VCaP (cell line): Measurements from ENCODE around the gene SNAI3.

Experiments used
- H3K27ac ChIP-seq: fragments of 450-650 bp; 2 replicates; pipeline ENCODE4 v1.5.1; 2017
- TF ChIP-seq, protein P1 (sequence below): fragments of 450-650 bp; conservative IDR thresholded peaks from 2 replicates; pipeline ENCODE4 v1.5.1; 2017; ENCODE audit warnings: mild to moderate bottlenecking, moderate library complexity

The SNAI3 gene

DNA sequence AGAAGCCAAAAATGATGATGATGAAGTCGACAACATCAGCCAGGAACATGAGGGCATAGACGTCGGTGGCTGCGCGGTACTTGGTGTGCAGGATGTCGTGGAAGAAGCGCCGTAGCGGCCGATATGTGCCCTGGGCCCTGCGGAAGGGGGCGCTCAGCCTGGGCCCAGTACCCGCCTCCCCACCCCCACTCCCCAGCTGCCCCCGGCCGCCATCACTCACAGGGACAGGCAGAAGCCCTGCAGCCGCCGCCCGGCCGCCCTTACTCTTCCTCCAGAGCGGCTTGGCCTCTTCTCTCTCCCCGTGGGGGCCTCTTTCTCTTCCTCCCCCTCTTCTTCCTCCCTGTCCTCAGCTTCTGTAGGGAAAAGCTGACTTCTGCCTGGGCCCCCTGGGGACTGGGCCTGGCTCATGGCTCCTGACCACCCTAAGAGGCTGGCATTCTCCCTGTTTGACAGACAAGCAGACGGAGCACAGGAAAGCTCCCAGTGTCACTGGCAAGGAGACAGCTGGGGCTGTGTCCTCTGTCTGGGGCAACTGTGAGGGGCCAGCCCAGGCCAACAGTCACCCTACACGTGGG lies 34.2 kb upstream of the SNAI3 start:
- H3K27ac ChIP-seq = no peak overlapping the region
- TF ChIP-seq, protein P1, sequence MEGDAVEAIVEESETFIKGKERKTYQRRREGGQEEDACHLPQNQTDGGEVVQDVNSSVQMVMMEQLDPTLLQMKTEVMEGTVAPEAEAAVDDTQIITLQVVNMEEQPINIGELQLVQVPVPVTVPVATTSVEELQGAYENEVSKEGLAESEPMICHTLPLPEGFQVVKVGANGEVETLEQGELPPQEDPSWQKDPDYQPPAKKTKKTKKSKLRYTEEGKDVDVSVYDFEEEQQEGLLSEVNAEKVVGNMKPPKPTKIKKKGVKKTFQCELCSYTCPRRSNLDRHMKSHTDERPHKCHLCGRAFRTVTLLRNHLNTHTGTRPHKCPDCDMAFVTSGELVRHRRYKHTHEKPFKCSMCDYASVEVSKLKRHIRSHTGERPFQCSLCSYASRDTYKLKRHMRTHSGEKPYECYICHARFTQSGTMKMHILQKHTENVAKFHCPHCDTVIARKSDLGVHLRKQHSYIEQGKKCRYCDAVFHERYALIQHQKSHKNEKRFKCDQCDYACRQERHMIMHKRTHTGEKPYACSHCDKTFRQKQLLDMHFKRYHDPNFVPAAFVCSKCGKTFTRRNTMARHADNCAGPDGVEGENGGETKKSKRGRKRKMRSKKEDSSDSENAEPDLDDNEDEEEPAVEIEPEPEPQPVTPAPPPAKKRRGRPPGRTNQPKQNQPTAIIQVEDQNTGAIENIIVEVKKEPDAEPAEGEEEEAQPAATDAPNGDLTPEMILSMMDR = no peak

DNA sequence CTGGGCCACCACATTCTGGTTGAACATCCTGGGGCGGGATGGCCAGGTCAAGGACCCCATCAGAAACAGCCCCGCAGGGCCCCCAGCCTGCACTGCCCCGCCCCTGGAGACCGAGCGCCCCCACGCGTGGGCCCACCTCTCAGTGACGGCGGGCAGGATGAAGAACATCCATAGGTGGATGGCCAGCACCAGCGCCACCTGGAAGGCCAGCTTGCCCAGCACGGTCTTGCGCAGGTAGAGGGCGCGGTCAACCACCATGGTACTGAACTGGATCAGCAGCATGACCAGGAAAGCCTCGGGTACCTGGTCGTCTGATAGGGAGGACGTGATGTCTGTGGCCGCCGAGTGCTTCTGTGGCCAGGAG lies 33.6 kb upstream of the SNAI3 start:
- TF ChIP-seq, protein P1 = no peak
- no peak overlapping the region for H3K27ac ChIP-seq

DNA sequence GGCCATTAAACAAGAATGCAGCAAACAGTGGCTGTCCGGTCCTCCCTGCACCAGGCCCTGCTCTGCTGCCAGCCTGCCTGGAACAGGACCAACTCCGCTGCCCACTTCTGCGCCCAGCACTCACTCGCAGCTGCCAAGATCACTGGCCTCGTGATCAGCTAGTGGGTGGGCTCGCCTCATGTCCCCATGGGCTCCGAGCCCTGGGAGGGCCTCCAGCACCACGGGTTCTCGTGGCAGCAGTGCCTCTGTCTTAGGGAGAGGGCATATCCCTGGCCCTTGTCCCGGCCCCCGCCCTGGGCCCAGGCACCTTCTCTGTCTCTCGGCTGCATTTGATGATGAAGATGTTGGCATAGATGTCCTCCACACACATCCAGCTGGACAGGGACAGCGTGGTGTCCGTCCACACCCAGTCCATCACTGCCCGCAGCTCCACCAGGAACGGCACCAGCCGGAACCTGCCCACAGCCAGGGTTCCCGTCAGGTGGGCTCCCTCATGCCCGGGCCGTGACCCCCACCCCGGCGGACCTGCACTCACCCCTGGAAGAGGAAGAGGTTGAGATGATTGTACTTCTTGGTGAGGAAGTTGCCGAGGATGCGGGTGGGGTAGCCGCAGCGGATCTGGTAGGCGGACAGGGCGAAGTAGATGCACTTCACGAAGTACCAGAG lies 33.1 kb upstream of the SNAI3 start:
- no peak overlapping the region for H3K27ac ChIP-seq
- TF ChIP-seq, protein P1 = no peak

DNA sequence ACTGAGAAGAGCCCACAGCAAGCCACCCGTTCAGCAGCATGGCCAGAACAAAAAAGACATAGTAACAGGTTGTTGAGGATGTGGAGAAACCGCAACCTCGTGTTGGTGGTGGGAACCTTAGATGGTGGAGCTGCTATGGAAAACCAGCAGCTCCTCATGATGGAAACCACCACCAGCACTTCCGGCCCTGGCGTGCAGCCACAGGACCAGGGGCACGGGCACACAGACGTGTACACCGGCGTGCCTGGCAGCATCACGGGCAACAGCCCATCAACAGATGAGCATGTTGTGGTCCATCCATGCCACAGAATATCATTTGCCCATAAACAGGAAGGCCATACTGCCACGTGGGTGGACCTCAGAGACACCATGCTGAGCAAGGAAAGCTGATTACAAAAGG lies 31.9 kb upstream of the SNAI3 start:
- H3K27ac ChIP-seq = no peak overlapping the region
- TF ChIP-seq, protein P1 = no peak

DNA sequence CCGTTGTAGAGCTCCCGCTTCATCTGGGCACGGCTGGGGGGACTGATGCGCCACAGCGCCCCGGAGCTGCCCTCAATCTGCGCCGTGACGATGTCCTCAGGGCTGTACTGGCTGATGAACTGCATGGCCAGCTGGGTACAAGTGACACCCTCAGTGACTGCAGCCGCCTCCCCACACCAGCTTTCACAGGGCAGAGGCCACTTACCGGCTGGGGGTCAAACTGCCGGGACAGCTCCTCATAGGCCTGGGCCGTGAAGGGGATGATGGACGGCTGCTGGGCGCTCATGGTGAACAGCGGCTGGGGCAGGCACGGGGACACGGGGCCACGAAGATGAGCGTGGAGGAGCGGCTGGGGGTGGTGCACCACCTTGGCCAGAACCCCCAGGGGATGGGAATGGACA lies 30.3 kb upstream of the SNAI3 start:
- no peak overlapping the region for H3K27ac ChIP-seq
- TF ChIP-seq, protein P1 = no peak

DNA sequence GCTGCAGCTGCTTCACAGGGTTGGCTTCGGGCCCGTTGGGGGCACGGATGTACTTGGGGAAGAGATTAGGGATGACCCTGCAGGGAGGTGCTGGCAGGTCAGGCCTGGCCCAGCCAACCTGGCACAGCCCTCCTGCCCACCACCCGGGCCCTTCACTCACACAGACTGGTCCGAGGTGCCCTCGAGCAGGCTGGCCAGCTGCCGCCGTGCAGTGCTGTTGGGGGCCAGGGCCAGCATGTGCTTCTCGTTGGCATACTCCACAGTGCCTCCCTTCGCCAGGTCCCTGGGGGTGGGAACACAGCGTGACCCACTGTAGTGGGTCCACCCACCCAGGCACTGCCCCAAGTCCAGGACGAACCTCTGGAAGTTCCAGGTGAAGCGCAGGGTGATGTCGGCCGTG lies 29.9 kb upstream of the SNAI3 start:
- TF ChIP-seq, protein P1 = no peak
- H3K27ac ChIP-seq = no peak overlapping the region

DNA sequence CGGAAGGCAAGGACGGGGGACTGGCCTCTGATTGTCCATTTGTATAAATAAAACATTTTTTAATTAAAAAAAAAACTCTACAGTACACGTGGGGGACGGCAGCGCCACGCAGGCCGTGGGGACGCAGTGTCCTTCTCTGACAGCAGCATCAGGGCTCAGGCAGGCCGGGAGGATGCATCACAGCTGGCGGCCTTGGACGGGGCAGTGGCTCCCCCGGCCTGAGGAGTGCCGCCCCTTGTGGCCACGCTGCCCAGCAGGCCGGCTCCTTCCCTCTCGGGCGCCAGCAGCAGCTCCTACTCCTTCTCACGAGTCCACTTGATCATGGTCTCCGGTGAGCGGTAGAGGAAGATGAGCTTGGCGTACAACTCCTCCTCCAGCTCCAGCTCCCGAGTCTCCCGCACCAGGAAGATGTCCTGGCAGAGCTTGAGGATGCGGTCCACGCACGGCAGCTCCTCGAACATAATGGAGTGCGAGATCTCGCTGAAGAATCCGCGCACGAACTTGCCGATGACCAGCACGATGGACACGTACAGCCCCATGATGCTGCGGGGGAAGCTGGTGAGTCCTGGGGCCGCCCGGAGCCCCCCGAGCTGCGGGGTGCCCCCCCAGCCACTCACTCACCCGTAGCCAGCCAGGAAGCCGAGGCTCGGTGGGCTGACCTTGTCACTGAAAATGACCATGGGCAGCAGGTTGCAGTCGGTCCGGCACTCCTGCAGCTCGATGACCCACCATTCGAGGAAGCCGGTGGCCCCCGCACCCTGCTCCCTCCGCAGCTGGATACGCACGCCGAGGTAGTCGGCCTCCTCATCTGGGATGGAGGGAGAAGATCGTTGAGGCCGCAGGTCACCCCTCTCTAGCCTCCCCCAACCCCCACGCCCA lies 29.2 kb upstream of the SNAI3 start:
- H3K27ac ChIP-seq = no peak overlapping the region
- TF ChIP-seq, protein P1 = no peak
